Fibroblast of gingiva (primary cell): Measurements from ENCODE around the gene OVOL2.
"Not testable (repeated sequence)": the region's sequence is repeated elsewhere in the genome, so short reads cannot be mapped to it uniquely, and the experiment has no call there.

Experiments used
- DNase-seq: peaks from one replicate; pipeline ENCODE4 v3.0.0-alpha.2; 2011; ENCODE audit warnings: low read depth

OVOL2 gene

DNA sequence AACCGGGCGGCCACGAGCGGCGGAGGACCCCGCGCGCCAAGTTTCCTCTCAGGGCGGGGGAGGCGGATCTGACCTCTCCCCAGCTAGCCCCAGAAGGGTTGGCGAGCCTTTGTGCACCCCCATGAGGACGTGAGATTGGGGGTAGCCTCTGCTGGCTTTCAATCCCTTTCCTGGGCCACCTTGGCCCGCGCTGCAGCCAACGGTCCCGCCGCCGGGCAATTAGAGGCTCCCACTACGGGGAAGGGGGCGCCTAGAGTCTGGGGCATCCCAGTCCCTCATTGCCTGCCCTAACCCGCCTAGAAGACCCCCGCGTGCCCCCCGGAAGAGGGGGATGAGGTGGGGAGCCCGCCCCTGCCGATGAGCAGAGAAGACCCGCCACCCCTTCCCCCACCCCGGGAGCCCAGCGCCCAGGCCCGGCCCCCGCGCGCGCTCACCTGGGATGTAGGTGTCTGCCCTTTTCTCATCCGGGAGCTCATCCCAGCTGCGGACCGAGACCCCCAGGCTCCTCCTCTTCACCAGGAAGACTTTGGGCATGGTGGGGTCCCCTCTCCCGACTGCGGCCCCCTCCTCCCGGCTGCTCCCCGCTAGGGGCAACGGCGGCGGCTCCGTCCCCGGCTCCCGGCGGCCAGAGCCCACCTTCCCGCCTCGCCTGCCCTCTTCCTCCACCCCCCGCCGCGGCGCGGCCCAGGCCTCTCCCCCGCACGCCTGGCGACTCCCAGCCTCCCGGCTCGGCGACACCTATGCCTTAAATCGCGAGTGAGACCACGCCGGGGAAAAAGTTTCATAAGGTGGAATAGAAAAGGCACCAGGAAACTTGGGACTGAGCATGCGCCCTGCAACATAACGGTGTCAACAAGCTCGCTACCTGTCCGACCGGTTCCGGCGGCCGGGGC lies at the start of gene OVOL2:
OVOL2 (minus strand) TSS at position 816 of the 893 bp plus-strand sequence; CDS start at position 534, 282 bp downstream.
- DNase-seq: no peak

- no peak for DNase-seq
Observed at GRCh38 chr20:18103497-18103896, 45.8 kb upstream of the OVOL2 start.

DNA sequence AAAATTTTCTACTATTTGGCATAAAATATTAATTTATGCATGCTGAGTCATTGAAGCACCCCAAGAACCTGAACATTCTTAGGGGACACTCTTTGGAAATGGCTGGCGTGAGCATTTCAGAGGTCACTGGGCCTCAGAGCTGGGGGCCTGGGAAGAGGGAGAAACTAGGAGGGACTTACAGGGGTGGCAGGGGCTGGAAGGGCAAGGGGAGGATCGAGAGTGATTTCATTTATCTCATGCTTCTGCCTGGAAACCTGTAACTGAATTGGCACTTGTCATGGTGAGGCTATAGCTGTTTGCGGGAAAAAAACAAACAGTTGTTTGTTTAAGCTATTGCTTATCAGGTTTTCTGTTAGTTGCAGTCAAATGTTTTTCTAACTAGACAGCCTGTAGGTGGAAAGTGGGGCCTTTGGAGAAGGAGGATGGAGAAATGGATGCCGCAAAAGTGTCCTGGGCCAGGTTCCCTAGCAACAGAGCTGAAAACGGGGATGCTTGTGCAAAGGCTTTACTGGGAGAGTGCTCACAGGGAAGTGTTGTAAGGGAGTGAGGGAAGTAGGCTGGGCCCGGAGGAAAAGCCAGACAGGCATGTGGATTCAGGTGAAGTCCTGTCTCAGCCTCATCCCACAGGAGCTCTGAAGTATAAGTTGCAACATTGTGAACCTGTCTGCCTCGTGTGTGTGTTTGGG lies 43.6 kb upstream of the OVOL2 start:
- DNase-seq: no peak

DNA sequence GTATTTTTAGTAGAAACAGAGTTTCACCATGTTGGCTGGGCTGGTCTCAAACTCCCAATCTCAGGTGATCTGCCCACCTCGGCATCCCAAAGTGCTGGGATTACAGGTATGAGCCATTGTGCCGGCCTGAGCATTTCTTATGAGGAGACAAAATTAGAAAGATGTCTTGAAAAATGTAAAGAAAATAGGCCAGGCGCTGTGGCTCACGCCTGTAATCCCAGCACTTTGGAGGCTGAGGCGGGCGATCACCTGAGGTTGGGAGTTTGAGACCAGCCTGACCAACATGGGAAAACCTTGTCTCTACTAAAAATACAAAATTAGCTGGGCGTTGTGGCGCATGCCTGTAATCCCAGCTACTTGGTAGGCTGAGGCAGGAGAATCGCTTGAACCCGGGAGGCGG lies 42.9 kb upstream of the OVOL2 start:
- DNase-seq: not testable (repeated sequence)

DNA sequence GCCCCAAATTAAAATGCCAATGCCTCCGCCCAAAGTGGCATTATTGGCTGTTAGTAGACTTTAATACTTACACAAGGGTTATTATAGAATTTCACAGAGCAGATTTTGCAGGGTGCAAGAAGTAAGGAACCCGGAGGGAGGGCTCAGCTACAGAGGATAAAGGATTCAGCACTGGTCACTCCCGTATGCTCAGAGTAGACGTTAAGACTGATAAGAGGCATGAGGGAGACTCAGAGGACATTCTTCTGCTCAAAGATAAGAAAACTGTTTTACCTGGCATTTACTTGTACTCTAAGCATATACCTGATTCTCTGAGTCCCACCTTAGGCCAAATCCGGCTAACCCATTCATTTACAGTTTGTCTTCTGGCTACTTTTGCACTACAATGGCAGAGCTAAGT lies 36.5 kb upstream of the OVOL2 start:
- no peak for DNase-seq

DNA sequence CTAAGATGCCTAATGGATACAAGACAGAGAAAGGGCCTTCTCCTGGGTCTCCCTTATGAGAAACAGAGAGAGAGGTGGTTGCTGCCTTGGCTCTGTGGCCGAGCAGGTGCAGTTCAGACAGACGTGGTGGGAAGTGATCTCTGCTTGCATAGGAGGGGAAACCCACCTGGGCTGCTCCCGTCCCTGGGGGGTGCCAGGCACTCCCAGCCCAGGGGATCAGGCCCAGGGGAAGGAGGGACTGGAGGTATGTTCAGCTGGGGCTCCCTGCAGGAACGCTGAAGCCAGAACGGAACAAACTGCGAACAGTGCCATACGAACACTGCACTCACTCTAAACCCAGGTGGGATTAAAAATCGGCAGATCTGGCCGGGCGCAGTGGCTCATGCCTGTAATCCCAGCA lies 35.7 kb upstream of the OVOL2 start:
- DNase-seq: no peak

- DNase-seq: no peak
Observed at GRCh38 chr20:18092890-18093289, 35.2 kb upstream of the OVOL2 start.

DNA sequence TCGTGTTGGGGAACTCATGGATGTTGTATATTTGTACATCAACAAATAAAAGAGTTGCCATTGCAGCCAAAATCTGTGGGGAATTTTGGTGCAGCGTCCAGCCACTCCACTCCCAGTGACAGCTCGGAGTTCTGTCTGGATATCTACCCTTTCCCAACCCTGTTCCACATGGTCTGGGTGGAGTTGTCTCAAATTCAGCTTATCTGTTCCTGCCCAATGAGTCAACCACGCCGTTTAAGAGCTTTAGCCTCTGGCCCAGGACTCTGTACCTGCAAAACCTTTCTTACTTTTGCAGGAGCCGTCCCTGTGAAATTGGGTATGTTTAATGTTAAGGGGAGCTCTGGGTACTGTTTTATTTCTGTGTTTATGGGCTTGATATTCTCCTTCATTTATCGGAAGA lies 33.9 kb upstream of the OVOL2 start:
- DNase-seq: no peak

- DNase-seq: no peak
Observed at GRCh38 chr20:18090477-18090876, 32.8 kb upstream of the OVOL2 start.

GRCh38 chr20:18090044-18090443 lies 32.3 kb upstream of the OVOL2 start:
- DNase-seq: no peak

DNA sequence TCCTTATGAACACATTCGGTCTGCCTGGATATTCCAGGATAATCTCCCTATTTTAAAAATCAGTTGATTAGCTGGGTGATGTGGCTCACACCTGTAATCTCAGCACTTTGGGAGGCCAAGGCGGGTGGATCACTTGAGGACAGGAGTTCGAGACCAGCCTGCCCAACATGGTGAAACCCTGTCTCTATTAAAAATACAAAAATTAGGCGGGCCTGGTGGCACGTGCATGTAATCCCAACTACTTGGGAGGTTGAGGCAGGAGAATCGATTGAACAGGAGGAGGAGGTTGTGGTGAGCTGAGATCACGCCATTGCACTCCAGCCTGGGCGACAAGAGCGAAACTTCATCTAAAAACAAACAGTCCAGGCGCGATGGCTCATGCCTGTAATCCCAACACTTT lies 31.1 kb upstream of the OVOL2 start:
- not testable (repeated sequence) for DNase-seq

GRCh38 chr20:18088298-18088697 lies 30.6 kb upstream of the OVOL2 start:
- DNase-seq: not testable (repeated sequence)

DNA sequence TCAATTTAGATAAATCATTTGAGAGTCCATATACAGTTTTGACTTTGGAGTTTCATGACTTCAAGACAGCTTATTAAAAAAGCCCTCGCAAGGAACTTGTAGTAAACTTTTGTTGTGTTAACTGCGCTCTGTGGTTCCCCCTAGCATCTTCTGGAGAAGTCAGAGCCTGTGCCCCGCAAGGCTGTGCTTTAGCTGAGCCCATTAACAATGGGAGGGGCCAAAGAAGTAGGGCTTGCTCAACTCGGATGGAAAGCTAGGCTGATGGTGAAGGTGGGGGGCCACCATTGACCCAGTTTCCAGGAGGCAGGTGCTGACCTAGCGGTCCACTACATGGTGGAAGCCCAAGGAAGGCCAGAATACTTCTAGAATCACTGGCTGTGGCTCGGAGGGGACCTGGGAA lies 29.3 kb upstream of the OVOL2 start:
- DNase-seq: no peak

DNA sequence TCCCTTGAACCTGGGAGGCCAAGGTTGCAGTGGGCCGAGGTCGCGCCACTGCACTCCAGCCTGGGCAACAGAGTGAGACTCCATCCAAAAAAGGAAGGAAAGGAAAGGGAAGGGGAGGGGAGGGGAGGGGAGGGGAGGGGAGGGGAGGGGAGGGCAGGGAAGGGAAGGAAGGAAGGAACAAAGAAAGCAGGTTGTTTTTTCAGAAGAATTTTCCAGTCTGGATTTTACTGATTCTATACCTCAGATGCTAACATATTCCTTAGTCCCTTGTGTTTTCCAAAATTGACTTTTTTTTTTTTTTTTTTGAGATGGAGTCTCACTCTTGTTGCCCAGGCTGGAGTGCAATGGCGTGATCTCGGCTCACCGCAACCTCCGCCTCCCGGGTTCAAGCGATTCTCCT lies 23.1 kb upstream of the OVOL2 start:
- not testable (repeated sequence) for DNase-seq

DNA sequence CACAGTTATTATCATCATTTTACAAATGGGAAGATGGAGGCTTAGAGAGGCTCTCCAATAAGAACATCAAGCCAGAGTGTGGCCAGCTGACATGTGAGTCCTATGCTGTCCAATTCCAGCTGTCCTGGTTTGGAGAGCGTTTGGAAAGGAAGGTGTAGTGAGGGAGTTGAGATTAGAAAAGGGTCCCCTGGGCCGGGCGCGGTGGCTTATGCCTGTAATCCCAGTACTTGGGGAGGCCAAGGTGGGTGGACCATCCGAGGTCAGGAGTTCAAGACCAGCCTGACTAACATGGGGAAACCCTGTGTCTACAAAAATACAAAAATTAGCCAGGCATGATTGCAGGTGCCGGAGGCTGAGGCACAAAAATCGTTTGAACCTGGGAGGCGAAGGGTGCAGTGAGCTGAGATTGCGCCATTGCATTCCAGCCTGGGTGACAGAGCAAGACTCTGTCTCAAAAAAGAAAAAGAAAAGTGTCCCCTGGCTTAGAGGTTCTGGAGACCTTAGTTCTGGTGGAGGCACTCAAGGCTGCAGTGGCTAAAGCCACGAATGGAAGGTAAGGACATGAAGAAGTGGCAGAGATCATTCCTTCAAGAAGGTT lies 22.1 kb upstream of the OVOL2 start:
- DNase-seq: no peak

DNA sequence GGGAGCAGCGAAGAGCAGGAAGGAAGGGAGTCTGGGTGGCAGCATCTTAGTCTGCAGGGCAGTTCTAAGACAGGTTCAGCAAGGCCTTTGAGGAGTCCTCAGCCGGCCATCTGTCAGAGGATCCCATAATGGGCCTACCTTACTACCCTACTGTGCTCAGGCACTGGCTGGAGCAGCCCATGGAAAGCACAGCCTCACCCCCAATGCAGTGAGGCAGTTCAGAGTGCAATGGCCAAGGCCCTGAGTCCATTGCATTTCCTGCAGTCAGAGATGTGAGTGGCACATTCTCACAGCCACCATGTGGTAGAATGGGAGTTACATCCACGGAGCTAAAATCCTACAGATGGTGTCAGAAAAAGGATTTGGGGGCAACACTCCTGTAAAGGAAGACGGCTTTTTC lies 19.4 kb upstream of the OVOL2 start:
- DNase-seq: no peak

GRCh38 chr20:18072532-18072931 lies 14.8 kb upstream of the OVOL2 start:
- DNase-seq: no peak

DNA sequence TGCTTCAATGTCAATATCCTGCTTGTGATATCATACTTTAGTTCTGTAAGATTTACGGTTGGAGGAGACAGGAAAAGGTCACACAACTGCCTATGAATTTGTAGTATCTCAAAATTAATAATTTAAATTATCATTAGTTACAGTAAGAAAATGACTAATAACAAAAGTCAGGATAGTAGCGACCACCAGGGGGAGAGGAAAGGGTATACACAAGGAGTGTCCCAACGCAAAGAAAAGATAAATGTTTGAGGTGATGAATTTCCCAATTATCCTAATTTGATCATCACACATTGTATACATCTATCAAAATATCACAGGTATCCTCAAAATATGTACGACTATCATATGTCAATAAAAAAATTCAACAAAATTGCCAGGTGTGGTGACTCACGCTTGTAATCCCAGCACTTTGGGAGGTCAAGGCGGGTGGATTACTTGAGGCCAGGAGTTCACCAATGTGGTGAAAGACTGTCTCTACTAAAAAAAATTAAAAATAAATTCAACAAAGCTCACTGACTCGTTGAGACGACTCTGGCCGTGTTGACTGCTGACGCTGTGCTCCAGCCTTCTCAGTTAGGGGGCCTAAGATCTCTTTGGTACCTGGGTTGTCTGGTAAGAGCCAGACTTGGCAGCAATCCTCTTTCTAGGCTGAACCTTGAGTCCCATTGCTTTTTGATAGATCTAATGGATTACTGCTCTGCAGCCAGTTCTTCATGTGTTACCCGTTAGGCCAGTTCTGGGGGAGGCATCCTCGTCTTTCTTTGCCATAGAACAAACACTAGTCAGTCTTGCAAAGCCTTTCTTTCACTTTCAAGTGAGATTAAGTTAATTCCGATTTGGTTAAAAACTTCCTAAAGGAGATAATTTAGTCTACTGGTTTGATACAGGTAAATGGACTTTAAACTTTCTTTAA lies 9.0 kb upstream of the OVOL2 start:
- DNase-seq: no peak

DNA sequence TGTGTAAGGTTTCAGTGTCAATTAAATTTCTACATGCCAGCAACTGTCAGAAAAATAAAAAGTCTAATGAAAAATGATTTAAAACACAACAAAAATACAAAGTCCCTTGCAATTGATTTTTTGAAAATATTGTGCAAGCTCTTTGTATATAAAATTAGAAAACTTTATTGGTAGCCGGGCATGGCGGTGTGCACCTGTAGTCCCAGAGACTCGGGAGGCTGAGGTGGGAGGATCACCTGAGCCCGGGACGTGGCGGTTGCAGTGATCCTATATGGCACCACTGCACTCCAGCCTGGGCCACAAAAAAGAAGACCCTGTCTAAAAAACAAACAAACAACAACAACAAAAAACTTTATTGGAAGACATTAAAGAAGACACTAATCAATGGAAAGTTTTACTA lies 6.0 kb upstream of the OVOL2 start:
- DNase-seq: no peak

DNA sequence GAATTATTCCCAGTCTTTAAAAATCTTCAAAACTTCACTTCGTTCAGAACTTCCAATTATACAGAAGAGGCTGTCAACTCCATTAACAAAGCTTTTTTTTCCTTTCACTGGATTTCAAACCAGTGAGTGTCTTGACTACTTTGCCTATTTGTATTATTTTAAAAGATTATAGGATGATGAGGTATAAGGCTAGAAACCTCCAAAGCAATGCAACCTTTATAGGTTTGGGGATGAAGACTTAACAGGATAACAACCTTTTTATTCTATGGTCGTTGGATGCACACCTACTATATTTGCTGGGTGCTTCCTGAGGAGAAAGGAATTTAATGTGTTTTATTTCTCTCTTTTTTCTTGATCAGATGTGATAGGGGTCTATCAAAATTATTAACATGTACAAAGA lies 1.9 kb upstream of the OVOL2 start:
- no peak for DNase-seq

DNA sequence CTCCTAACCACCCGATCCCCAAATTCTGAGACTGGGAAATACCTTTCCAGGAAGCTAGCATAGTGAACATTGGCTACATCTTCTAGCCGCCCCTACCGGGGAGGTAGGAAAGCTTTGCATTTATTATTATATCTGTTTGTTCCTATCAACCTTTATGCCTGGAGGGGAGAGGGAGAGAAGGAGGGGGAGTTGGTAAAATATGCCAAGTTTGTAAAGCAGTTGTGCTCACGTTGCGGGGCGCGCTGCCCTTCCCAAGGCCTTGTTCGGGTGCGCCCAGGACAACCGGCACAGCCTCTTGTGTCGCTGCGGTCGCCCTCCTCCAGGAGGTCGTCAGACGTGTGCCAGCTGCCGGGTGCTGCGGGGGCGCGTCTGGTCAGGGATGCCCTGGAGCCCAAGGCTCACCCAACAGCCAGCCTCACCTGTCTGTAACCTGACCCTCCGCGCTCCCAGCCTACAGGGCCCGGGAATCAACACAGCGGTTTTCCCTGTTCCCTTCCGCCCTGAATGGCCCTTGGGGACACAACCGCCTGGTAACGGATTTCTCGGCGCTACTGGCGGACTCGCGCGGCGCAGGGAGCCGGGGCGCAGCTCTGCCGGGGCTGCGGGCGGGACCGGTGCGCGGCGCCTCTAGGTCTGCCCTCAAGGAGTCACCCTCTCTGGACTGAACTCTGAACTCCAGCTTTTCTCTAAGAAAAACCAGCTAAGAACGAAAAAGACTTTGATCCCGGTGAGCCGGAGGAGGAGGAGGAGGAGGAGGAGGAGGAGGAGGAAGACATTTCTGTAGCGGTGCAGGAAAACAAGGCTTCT lies 1.1 kb upstream of the OVOL2 start:
- DNase-seq: no peak
